ENCODE results near the gene HSD17B3. TPM values are rescaled to one million over a fixed set of nuclear protein-coding genes. Genes with fewer than 3 reads are reported as not detected.

The HSD17B3 gene
- total and polyA plus RNA-seq, 10 of the 15 experiments (the other 5 are each of a cell fraction or from before 2014, with no cell fraction given), result not detected

GRCh38 chr9:96294159-96294545, 7.8 kb downstream of the HSD17B3 start:
- Histone ChIP-seq H3K79me2 (ENCODE audit: control insufficient read depth, insufficient read depth, low read length) (no peaks in the 10 kb centered on the region), H3K4me3 (no peak overlapping the region), H2AFZ (ENCODE audit: control insufficient read depth, low read depth, low read length) (no peak overlapping the region), H3K27ac (ENCODE audit: control insufficient read depth, insufficient read depth) (no peak overlapping the region), H3K9me3 (replicated peaks; ENCODE audit: control insufficient read depth, insufficient read depth, low read length) (no peaks in the 10 kb centered on the region), H3K4me1 (ENCODE audit: control insufficient read depth, insufficient read depth, low read length) (no peaks in the 10 kb centered on the region), H3K36me3 (ENCODE audit: control insufficient read depth in 2 of 2, insufficient read depth in 2 of 2, low read length in 1 of 2) (no peaks in the 10 kb centered on the region), H3K27me3 (replicated peaks in 1 of 2; ENCODE audit: control insufficient read depth in 2 of 2, insufficient read depth in 2 of 2, low read length in 1 of 2) (no peaks in the 10 kb centered on the region), H3K4me2 (ENCODE audit: control insufficient read depth, insufficient read depth) (no peak overlapping the region), H4K20me1 (ENCODE audit: control insufficient read depth, insufficient read depth) (no peaks in the 10 kb centered on the region), H3K9ac (ENCODE audit: control insufficient read depth, insufficient read depth, low read length) (no peak overlapping the region)
- FAIRE-seq, result no peak
- WGBS (ENCODE audit: insufficient coverage, insufficient replicate concordance, low lambda C conversion rate, missing lambda C conversion rate), result 89% methylated on average over 3 of the region's 3 CpGs
- RAD21 ChIA-PET (ENCODE audit: unreplicated experiment), result no interaction called here
- BruUV-seq (replicated peaks), result no TSS peak
- CTCF ChIA-PET, result no interaction called here
- SMC1A ChIA-PET (ENCODE audit: uncharacterized antibody, unreplicated experiment), result no interaction called here
- in situ Hi-C loops (cut with MboI), result no loop called here
- POLR2A ChIA-PET, result no interaction called here
- no peak for DNase-seq (ENCODE audit: low read depth, low spot score)
- intact Hi-C loops (cut with micrococcal nuclease; ENCODE audit: unreplicated experiment), result no loop called here
- no peak for TF ChIP-seq RUNX3 (IDR thresholded peaks at IDR 0.05; ENCODE audit: low read length)
- no peak for ATAC-seq

DNA sequence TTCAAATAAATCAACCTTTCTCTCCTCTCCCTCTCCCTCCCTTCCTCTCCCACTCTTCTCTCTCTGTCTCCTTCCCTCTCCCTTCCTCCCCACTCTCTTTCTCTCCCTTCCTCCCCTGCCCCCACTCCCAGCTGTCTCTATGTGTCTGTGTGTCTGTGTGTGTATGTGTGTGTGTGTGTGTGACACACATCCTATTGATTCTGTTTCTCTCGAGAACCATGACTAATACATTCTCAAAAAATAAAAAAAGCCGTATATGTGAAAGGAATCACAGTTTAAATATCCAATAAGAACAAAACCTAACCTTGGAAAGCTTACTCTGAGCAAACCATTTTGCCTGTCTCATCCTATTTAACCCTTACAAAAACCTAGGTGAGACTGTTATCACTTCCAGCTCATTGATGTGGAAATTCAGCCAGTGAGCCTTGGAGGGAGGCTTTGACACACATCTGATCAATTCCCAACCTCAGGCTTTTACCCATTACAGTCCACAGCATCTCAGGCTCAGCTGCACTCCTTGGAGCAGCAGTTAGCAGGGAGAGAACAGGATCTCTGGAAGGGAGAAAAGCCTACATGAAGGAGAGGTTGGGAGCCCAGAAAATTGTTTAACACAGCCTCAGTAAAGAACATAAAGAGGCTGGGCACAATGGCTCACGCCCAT, 8.3 kb downstream of the HSD17B3 start:
- BruUV-seq (replicated peaks), result no TSS peak
- intact Hi-C loops (cut with micrococcal nuclease; ENCODE audit: unreplicated experiment) (no loop called here), in situ Hi-C loops (cut with MboI) (no loop called here)
- POLR2A ChIA-PET, result no interaction called here
- Histone ChIP-seq H4K20me1 (ENCODE audit: control insufficient read depth, insufficient read depth) (no peaks in the 10 kb centered on the region), H3K79me2 (ENCODE audit: control insufficient read depth, insufficient read depth, low read length) (no peaks in the 10 kb centered on the region), H3K27me3 (replicated peaks in 1 of 2; ENCODE audit: control insufficient read depth in 2 of 2, insufficient read depth in 2 of 2, low read length in 1 of 2) (no peaks in the 10 kb centered on the region), H3K9me3 (replicated peaks; ENCODE audit: control insufficient read depth, insufficient read depth, low read length) (no peaks in the 10 kb centered on the region), H2AFZ (ENCODE audit: control insufficient read depth, low read depth, low read length) (no peak overlapping the region), H3K4me2 (ENCODE audit: control insufficient read depth, insufficient read depth) (no peak overlapping the region), H3K36me3 (ENCODE audit: control insufficient read depth in 2 of 2, insufficient read depth in 2 of 2, low read length in 1 of 2) (no peaks in the 10 kb centered on the region), H3K9ac (ENCODE audit: control insufficient read depth, insufficient read depth, low read length) (no peak overlapping the region), H3K4me1 (ENCODE audit: control insufficient read depth, insufficient read depth, low read length) (no peaks in the 10 kb centered on the region), H3K27ac (ENCODE audit: control insufficient read depth, insufficient read depth) (no peak overlapping the region), H3K4me3 (no peak overlapping the region)
- WGBS (ENCODE audit: insufficient coverage, insufficient replicate concordance, low lambda C conversion rate, missing lambda C conversion rate), result 14% methylated on average over 3 of the region's 3 CpGs
- ATAC-seq (no peak), FAIRE-seq (no peak), DNase-seq (ENCODE audit: low read depth, low spot score) (no peak)
- CTCF ChIA-PET, result interaction anchor here (1.0 kb wide), 1 partner anchor 9 kb away, joined by 3 read pairs; no protein-coding TSS in a partner anchor
- RAD21 ChIA-PET (ENCODE audit: unreplicated experiment), result no interaction called here
- SMC1A ChIA-PET (ENCODE audit: uncharacterized antibody, unreplicated experiment), result no interaction called here
- TF ChIP-seq MEF2A (IDR thresholded peaks at IDR 0.05; ENCODE audit: insufficient read depth, low read depth, low read length) (no peak), ESRRA (IDR thresholded peaks at IDR 0.05; ENCODE audit: low read length) (no peak), SMAD1 (IDR thresholded peaks at IDR 0.05; ENCODE audit: low read depth, partially characterized antibody) (no peak), TAF1 (IDR thresholded peaks at IDR 0.05; ENCODE audit: borderline replicate concordance, low read depth, low read length) (no peak), BCL11A (IDR thresholded peaks at IDR 0.05; ENCODE audit: low read depth, low read length) (no peak), ASH2L (IDR thresholded peaks at IDR 0.05; ENCODE audit: borderline replicate concordance, low read depth) (no peak), MEF2B (IDR thresholded peaks at IDR 0.05; ENCODE audit: partially characterized antibody, poor library complexity, severe bottlenecking) (no peak), FOXK2 (IDR thresholded peaks at IDR 0.05) (no peak), HDAC2 (IDR thresholded peaks at IDR 0.05) (no peak)
- TF ChIP-seq, protein P1, sequence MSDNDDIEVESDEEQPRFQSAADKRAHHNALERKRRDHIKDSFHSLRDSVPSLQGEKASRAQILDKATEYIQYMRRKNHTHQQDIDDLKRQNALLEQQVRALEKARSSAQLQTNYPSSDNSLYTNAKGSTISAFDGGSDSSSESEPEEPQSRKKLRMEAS (IDR thresholded peaks at IDR 0.05; ENCODE audit: low read depth, low read length), result no peak
- TF ChIP-seq, protein P2, sequence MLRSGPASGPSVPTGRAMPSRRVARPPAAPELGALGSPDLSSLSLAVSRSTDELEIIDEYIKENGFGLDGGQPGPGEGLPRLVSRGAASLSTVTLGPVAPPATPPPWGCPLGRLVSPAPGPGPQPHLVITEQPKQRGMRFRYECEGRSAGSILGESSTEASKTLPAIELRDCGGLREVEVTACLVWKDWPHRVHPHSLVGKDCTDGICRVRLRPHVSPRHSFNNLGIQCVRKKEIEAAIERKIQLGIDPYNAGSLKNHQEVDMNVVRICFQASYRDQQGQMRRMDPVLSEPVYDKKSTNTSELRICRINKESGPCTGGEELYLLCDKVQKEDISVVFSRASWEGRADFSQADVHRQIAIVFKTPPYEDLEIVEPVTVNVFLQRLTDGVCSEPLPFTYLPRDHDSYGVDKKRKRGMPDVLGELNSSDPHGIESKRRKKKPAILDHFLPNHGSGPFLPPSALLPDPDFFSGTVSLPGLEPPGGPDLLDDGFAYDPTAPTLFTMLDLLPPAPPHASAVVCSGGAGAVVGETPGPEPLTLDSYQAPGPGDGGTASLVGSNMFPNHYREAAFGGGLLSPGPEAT (IDR thresholded peaks at IDR 0.05; ENCODE audit: low read depth), result no peak
- TF ChIP-seq, protein P3, sequence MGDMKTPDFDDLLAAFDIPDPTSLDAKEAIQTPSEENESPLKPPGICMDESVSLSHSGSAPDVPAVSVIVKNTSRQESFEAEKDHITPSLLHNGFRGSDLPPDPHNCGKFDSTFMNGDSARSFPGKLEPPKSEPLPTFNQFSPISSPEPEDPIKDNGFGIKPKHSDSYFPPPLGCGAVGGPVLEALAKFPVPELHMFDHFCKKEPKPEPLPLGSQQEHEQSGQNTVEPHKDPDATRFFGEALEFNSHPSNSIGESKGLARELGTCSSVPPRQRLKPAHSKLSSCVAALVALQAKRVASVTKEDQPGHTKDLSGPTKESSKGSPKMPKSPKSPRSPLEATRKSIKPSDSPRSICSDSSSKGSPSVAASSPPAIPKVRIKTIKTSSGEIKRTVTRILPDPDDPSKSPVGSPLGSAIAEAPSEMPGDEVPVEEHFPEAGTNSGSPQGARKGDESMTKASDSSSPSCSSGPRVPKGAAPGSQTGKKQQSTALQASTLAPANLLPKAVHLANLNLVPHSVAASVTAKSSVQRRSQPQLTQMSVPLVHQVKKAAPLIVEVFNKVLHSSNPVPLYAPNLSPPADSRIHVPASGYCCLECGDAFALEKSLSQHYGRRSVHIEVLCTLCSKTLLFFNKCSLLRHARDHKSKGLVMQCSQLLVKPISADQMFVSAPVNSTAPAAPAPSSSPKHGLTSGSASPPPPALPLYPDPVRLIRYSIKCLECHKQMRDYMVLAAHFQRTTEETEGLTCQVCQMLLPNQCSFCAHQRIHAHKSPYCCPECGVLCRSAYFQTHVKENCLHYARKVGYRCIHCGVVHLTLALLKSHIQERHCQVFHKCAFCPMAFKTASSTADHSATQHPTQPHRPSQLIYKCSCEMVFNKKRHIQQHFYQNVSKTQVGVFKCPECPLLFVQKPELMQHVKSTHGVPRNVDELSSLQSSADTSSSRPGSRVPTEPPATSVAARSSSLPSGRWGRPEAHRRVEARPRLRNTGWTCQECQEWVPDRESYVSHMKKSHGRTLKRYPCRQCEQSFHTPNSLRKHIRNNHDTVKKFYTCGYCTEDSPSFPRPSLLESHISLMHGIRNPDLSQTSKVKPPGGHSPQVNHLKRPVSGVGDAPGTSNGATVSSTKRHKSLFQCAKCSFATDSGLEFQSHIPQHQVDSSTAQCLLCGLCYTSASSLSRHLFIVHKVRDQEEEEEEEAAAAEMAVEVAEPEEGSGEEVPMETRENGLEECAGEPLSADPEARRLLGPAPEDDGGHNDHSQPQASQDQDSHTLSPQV (IDR thresholded peaks at IDR 0.05), result no peak
